ENCODE data around the gene ITPRIP. TPM values are rescaled to one million over a fixed set of nuclear protein-coding genes. Genes with fewer than 3 reads are reported as not detected.

ITPRIP gene
- polyA plus RNA-seq: 11.9 to 13.8 TPM (median 12.1 TPM) in 3 replicates
- polyA plus RNA-seq (2011; ENCODE audit: low read depth): 17.4 TPM
- 6.5 and 6.6 TPM in 2 replicates for polyA plus RNA-seq (2011; cell fraction: cytosol; rRNA removed)
- 29.0 and 31.0 TPM in 2 replicates for polyA plus RNA-seq (2011; cell fraction: nucleus; rRNA removed)
- polyA plus RNA-seq (2012; ENCODE audit: low replicate concordance): 11.3 and 42.3 TPM in 2 replicates
- 17.5 to 24.9 TPM (median 20.1 TPM) in 3 replicates for polyA minus RNA-seq
- 12.3 TPM for polyA minus RNA-seq (2011; cell fraction: cytosol; rRNA and poly(A)+ RNA removed)
- 36.4 and 39.5 TPM in 2 replicates for polyA minus RNA-seq (2011; cell fraction: nucleus; rRNA and poly(A)+ RNA removed)

GRCh38 chr10:104337985-104338735 is at the start of gene ITPRIP:
Gene ITPRIP, minus strand, starts transcription at chr10:104338465. Its CDS starts 22,414 bp downstream, at chr10:104316051.
- no peaks in the 10 kb centered on the region for H3K9me3 ChIP-seq (ENCODE audit: control insufficient read depth, low read depth, low read length)
- peak within 1 kb of the TSS; percentile 95 for H3K9ac ChIP-seq (ENCODE audit: control insufficient read depth, extremely low read depth, insufficient read depth, low read length)
- peaks cover 33% of the 10 kb centered on the region for H3K4me1 ChIP-seq (ENCODE audit: control insufficient read depth, extremely low read depth, insufficient read depth, low read length)
- H3K27ac ChIP-seq (ENCODE audit: control insufficient read depth, insufficient read depth, low read length): peak within 1 kb of the TSS; percentile 96
- DNase-seq (ENCODE audit: low read depth, low spot score) (no peak), FAIRE-seq (no peak)
- peaks cover 50% of the 10 kb centered on the region for H3K79me2 ChIP-seq (ENCODE audit: control insufficient read depth, insufficient read depth, low read length)
- peak within 1 kb of the TSS; percentile 93 for H2AFZ ChIP-seq (ENCODE audit: control insufficient read depth, low read length)
- peak within 1 kb of the TSS; percentile 85 to 98 (median 90) for H3K4me3 ChIP-seq (ENCODE audit: control insufficient read depth in 2 of 3, extremely low read depth in 1 of 3, insufficient read depth in 2 of 3, low read depth in 1 of 3, low read length in 3 of 3)
- H3K36me3 ChIP-seq (ENCODE audit: control insufficient read depth in 2 of 2, extremely low read depth in 1 of 2, insufficient read depth in 2 of 2, low read length in 2 of 2): peaks cover 0 to 5% of the 10 kb centered on the region in 2 experiments
- dilution Hi-C loops (cut with MboI; ENCODE audit: extremely low pct_ligation_motif_present, low sequenced_read_pairs): no loop called here
- H4K20me1 ChIP-seq (ENCODE audit: control insufficient read depth, extremely low read depth, insufficient read depth, low read length): no peaks in the 10 kb centered on the region
- peak within 1 kb of the TSS; percentile 95 for H3K4me2 ChIP-seq (ENCODE audit: control insufficient read depth, extremely low read depth, insufficient read depth, low read depth, low read length)
- no peaks in the 10 kb centered on the region for H3K27me3 ChIP-seq (ENCODE audit: control insufficient read depth, extremely low read depth, insufficient read depth, low read length)
- H3K9me1 ChIP-seq (ENCODE audit: control insufficient read depth, extremely low read depth, insufficient read depth, low read length): peaks cover 3% of the 10 kb centered on the region
- peak in 1 of 3 experiments; percentile 31 for TF ChIP-seq CTCF (optimal IDR thresholded peaks at IDR 0.05 in 1 of 3, IDR thresholded peaks at IDR 0.05 in 1 of 3, conservative IDR thresholded peaks at IDR 0.05 in 1 of 3; ENCODE audit: extremely low read depth in 1 of 3, insufficient read depth in 2 of 3, low read length in 3 of 3)
- TF ChIP-seq EZH2 (IDR thresholded peaks at IDR 0.05; ENCODE audit: low read length): no peak

- H3K9me3 ChIP-seq (ENCODE audit: control insufficient read depth, low read depth, low read length): no peaks in the 10 kb centered on the region
- H3K4me1 ChIP-seq (ENCODE audit: control insufficient read depth, extremely low read depth, insufficient read depth, low read length): peaks cover 10% of the 10 kb centered on the region
- no peaks in the 10 kb centered on the region for H4K20me1 ChIP-seq (ENCODE audit: control insufficient read depth, extremely low read depth, insufficient read depth, low read length)
- H3K79me2 ChIP-seq (ENCODE audit: control insufficient read depth, insufficient read depth, low read length): no peaks in the 10 kb centered on the region
- no peaks in the 10 kb centered on the region for H3K36me3 ChIP-seq (ENCODE audit: control insufficient read depth in 2 of 2, extremely low read depth in 1 of 2, insufficient read depth in 2 of 2, low read length in 2 of 2)
- no peak for TF ChIP-seq EZH2 (IDR thresholded peaks at IDR 0.05; ENCODE audit: low read length)
- no peak for TF ChIP-seq CTCF (optimal IDR thresholded peaks at IDR 0.05 in 1 of 3, IDR thresholded peaks at IDR 0.05 in 1 of 3, conservative IDR thresholded peaks at IDR 0.05 in 1 of 3; ENCODE audit: extremely low read depth in 1 of 3, insufficient read depth in 2 of 3, low read length in 3 of 3)
- no peaks in the 10 kb centered on the region for H3K27me3 ChIP-seq (ENCODE audit: control insufficient read depth, extremely low read depth, insufficient read depth, low read length)
- DNase-seq (ENCODE audit: low read depth, low spot score): no peak
- H3K9me1 ChIP-seq (ENCODE audit: control insufficient read depth, extremely low read depth, insufficient read depth, low read length): no peaks in the 10 kb centered on the region
- no peak overlapping the region for H3K4me3 ChIP-seq (ENCODE audit: control insufficient read depth in 2 of 3, extremely low read depth in 1 of 3, insufficient read depth in 2 of 3, low read depth in 1 of 3, low read length in 3 of 3)
- peak; percentile 61 for FAIRE-seq
- H3K27ac ChIP-seq (ENCODE audit: control insufficient read depth, insufficient read depth, low read length): no peak overlapping the region
- H3K4me2 ChIP-seq (ENCODE audit: control insufficient read depth, extremely low read depth, insufficient read depth, low read depth, low read length): no peak overlapping the region
- no peak overlapping the region for H2AFZ ChIP-seq (ENCODE audit: control insufficient read depth, low read length)
- no peak overlapping the region for H3K9ac ChIP-seq (ENCODE audit: control insufficient read depth, extremely low read depth, insufficient read depth, low read length)
- dilution Hi-C loops (cut with MboI; ENCODE audit: extremely low pct_ligation_motif_present, low sequenced_read_pairs): no loop called here
Measured at GRCh38 chr10:104387130-104387888, 49.0 kb upstream of the ITPRIP start.
